Hepatocyte (in vitro differentiated cells): ENCODE measurements around the gene GPR55.

Source experiments
- EZH2 ChIP-seq: fragments of 200-600 bp; sonication (generic); IDR thresholded peaks from 2 replicates; pipeline ENCODE4 v1.6.1; 2016; ENCODE audit warnings: antibody characterized with exemption, mild to moderate bottlenecking, borderline replicate concordance
- EZH2phosphoT487 ChIP-seq: fragments of 200-600 bp; sonication (generic); IDR thresholded peaks from one replicate; pipeline ENCODE4 v1.6.1; 2018; ENCODE audit warnings: antibody characterized with exemption, mild to moderate bottlenecking, low read depth, moderate library complexity; ENCODE audit not compliant: unreplicated experiment, severe bottlenecking
- TF ChIP-seq, protein P1 (sequence below): fragments of 200-600 bp; sonication (generic); IDR thresholded peaks from 2 replicates; pipeline ENCODE4 v1.5.1; 2016; ENCODE audit warnings: antibody characterized with exemption, mild to moderate bottlenecking; ENCODE audit not compliant: poor library complexity

GRCh38 chr2:230952226-230952956, 27.3 kb upstream of the GPR55 start:
- TF ChIP-seq EZH2 (no peak), EZH2phosphoT487 (no peak)
- TF ChIP-seq, protein P1, sequence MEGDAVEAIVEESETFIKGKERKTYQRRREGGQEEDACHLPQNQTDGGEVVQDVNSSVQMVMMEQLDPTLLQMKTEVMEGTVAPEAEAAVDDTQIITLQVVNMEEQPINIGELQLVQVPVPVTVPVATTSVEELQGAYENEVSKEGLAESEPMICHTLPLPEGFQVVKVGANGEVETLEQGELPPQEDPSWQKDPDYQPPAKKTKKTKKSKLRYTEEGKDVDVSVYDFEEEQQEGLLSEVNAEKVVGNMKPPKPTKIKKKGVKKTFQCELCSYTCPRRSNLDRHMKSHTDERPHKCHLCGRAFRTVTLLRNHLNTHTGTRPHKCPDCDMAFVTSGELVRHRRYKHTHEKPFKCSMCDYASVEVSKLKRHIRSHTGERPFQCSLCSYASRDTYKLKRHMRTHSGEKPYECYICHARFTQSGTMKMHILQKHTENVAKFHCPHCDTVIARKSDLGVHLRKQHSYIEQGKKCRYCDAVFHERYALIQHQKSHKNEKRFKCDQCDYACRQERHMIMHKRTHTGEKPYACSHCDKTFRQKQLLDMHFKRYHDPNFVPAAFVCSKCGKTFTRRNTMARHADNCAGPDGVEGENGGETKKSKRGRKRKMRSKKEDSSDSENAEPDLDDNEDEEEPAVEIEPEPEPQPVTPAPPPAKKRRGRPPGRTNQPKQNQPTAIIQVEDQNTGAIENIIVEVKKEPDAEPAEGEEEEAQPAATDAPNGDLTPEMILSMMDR, result no peak
